GM21737 (cell line): ENCODE data around the gene ANKRD33B.
A peak's percentile ranks its signal among the peaks of the same experiment; 100 is the strongest.

Experiments used
- ATAC-seq: cut with Tn5 transposase; IDR thresholded peaks from one replicate; pipeline ENCODE4 v1.9.1; 2021; ENCODE audit warnings: mild to moderate bottlenecking, moderate library complexity; ENCODE audit not compliant: unreplicated experiment

Gene ANKRD33B

DNA sequence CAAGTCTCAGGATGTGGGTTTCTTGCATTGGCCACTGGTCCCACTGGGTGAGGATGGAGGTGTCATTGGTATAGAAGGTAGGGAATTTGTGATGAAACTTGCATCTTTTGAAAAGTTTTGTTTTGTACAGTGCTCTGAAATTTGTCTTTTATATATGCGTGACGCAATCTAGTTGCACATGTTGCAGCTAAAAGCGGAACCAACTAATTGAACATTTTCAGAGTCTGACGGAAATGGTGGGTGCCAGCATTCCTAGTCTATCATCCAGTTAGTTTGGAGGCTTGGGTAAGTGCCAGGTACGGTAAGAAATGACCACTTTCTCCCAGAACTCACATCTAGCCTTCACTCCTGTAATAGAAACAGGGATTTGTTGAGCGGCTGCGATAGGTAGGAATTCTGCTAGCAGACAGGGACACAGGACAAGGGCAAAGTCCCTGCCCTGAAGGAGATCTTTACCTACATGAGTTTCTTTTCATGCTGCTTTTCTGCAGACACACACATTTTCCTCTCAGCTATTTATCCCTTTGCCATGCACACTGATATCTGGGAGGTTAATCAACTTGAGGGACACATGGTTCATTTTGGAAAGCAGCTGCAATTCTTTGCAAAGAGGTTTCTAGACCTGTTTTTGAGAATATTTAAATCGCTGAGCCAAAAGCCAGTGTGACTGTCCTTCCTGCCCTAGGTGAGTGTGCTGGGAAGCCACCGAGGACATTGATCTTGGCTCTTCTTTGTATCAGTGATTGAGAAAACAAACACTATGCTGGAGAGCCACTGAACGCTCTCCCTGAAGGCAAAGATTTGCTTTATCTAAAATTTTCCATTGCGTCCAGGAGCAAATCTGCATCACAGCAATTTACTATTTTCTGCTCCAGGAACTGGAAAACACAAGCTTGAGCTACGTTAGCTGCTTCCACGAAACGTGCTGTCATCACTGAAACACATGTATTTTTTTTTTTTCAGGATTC lies 107.5 kb downstream of the ANKRD33B start:
- ATAC-seq = no peak

DNA sequence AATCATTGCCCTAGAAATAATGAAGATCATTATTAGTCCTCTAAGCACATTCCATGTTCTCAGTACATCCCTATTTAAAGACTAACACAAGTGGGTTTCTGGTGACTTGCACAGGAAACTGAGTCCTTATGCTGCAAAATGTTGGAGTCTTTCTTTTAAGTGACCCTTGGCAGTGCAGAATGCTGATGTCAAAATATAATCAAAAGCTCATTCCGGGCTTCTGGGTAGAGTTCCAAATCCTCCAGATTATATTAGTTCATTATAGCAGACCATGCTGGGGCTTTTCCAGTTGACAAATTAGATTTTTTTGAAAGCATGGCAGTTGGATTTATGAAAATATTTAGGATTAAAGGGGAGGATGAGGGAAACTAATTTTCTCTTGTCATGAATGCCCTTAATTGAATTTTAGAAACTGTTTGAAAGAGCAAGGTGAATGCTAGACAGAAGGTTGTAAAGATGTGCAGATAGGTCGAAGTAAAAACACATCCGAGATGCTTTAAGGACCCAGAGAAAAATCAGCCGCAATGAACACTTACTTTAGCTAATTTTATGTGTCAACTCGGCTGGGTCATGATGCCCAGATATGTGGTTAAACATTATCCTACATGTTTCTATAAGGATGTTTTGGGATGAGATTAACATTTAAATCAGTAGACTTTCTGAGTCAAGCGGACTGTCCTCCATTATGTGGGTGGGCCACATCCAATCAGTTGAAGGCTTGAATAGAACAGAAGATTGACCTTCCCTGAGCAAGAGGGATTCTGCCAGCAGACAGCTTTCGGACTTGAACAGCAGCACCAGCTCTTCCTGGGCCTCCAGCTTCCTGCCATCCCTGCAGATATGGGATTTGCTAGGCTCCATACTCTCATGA lies 108.5 kb downstream of the ANKRD33B start:
- ATAC-seq = no peak

DNA sequence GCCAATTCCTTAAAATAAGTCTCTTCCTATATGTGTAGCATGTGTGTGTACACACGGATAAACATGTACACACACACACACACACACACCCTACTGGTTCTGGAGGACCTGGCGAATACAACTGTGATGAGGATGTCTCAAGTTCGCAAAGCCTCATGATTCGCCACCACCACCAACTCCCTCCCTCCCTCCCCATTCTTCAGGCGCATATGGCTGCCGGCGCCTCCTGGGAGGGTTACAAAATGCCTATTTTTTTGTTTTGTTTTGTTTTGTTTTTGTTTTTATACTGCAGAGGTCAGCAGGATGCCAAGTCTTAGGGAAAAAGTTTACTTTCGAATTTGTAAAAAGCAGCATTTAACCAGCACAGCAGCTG lies 109.1 kb downstream of the ANKRD33B start:
- ATAC-seq = no peak

DNA sequence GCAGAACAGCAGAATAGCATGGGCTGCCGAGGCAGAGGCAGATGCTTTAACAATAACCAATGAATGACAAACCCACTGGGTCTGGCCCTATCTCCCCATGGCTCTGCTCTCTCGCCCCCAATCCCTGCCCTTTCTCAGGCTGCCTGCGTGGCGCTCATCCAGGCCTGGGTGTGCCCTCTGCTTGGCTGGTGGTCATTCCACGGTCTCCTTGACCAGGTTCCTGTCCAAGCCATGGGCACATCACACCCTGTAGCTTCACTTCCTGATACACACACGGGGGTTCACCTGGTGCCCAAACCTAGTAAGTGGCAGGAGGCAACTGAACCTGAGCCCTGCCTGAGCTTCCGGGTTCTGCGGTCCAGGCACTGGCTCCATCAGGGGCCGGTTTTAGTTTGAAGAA lies 109.5 kb downstream of the ANKRD33B start:
- ATAC-seq = no peak

DNA sequence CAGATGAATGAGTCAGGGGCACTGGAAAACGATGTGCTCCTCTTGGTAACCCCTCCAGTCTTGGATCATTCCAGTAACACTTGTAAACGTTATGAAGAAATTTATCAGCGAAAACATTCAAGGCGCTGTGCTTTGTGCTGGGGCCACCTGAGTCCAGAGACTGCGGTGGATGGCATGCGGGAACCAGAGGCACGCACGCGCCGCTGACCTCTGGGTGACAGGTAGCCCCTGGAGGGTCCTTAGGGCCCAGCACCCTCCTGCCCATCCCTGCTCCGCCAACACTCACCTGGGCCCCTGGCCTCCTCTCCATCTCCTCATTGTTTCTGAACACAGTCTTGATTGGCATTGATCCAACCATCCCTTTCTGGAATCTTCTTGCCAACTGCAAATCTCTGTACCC lies 110.2 kb downstream of the ANKRD33B start:
- ATAC-seq = no peak

DNA sequence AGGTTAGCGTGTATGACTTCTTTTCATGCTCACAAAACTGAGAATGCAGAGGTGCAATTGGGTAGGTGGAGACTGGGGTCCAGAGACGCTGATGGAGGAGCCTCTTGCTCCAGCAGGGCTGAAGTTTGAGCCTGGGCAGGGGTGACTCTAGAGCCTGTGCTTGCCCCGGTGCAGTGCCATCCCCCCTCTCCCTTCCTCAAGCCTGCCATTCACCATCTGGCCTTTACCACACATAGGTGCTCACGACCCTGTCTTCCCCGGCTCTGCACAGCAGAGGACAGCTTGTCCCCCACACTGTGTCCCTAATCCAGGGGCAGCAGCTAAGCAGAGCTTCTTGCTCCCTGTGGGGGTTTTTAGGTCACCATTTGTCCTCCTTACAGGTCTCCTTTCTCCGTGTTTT lies 110.7 kb downstream of the ANKRD33B start:
- ATAC-seq = no peak

DNA sequence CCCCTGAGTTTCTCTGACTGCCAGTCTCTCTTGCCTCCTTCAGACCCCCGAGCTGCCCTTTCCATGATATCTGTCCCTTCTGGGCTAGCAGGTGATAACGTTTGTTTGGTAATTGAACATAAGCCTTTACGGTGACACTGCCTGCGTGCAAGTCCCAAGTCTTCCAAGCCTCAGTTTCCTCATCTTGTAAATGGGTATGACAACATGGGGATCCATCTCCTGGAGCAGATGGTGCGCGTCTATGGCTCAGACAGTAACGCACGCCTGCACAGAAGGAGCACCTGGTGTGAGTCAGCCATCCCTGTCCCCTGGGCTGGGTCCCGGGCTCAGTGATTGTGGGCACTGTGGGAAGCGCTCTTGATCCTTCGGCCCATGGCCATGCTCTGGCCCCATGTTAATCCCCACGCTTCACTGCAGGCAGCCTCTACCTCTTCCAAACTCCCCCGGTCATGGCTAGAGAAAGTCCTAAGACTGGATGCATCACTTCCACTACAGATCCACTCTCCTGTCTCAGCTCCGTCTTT lies 111.4 kb downstream of the ANKRD33B start:
- no peak for ATAC-seq

DNA sequence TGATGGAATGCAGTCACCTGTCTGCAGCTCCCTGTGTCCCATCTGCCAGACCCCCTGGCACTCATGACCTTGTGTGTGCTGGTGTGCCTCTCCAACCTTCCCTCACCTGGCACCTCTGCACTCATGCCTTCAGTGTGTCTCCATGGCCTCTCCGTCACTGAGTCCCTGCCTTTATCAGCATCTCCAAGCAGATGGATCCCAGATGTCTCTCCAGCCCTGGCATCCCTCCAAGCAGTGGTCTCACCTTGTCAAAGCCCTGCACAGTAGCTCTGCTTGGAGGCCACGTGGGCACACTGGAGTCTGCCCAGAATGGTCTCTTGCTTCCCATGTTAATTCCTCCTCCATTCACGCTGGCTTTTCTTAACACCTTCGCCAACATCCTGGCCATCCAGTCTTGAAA lies 112.4 kb downstream of the ANKRD33B start:
- ATAC-seq = no peak

DNA sequence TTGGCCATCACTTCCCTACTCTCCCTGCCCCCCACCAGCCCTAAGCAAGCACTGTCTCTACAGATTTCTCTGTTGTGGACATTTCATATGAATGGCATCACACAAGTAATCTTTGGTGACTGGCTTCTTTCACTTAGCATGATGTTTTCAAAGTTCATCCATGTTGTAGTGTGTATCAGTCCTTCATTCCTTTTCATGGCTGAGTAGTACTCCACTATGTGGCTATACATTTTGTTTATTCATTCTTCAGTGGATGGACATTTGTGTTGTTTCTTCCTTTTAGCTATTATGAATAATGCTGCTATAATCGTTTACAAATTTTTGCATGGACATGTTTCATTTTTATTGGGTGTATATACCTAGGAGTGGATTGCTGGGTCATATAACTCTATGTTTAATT lies 113.1 kb downstream of the ANKRD33B start:
- no peak for ATAC-seq

DNA sequence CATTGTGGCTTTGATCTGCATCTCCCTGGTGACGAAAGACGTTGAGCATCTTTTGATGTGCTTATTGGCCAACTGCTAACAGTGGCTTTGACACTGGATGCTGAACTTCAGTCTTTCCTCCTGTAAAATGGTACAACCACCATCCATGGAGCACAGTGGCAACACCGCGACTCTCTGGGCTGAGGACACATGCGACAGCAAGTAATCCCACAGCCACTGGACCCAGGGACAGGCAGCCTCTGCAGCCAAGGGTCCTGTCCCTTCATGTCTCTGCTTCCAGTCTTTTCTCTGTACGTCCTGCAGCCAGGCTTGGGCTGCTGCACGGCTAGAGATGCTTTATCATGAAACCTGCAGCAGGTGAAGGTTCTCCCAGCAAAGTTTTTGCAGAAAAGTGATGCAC lies 113.7 kb downstream of the ANKRD33B start:
- no peak for ATAC-seq

DNA sequence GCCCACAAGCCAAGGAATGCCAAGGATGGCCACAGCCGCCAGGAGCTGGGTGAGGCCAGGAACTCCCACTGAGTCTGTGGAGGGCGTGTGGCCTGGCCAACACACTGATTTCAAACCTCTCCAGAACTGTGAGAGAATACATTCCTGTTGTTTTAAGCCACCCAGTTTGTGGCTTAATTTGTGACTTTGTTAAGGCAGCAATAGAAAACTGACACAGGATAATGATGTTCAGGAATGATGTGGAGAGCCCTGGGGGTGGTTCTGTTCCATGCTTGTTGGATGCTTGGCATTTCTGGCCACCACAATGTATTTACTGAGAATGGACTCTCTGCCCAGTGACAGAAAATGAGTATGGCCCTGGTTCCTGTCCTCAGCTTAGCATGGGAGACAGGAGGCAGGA lies 114.4 kb downstream of the ANKRD33B start:
- ATAC-seq = no peak

DNA sequence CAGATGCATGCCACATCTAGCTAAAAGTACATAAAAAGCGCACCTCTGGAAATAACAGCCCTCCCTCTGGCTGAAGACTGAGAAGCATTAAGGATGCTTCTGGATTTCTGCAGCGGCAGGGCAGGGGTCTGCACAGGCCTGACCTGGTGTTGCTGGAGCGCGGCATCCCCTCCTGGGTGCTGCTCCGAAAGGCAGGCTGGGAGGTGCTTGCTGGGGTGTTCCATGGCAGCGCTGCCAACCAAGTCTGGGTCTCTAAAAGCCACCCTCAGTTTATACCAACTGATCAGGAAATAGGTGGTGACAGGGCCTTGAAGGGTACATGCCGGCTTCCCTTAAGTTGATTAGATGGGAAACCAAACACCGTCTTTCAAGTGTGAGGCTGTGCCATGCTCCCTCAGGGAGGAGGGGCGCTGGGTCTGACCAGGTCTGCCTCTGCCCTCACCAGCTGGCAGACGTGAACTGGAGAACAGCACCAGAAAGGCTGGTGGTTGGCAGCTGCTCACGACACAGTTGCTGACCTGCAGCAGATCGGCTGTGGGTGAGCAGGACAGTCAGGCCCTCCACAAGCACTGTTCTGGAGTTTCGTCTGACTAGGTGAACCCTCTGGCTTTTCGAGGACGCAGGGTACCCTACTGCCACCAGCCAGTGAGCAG lies 115.6 kb downstream of the ANKRD33B start:
- no peak for ATAC-seq

DNA sequence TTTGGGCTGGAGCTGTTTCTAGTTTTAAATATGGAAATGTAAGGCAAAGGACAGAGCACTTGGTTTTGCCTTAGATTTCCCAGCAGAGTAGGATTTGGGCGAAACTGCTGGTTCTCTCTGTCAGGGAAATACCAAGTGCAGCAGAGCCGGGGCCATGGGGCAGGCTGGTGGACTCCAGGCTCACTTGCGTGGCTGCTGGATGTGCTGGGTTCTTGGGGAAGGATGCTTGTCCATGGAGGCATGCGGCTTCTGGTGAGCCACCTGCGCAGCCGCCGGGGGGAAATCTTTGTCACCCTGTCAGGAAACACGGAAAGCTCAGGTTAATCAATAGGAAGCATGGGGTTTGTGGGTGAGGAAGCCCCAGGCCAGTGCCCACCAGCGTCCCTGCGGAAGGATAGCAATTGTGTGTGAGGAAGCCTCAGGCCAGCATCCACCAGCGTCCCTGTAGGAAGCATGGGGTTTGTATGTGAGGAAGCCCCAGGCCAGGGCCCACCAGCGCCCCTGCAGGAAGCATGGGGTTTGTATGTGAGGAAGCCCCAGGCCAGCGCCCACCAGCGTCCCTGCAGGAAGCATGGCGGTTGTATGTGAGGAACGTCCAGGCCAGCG lies 117.1 kb downstream of the ANKRD33B start:
- no peak for ATAC-seq

DNA sequence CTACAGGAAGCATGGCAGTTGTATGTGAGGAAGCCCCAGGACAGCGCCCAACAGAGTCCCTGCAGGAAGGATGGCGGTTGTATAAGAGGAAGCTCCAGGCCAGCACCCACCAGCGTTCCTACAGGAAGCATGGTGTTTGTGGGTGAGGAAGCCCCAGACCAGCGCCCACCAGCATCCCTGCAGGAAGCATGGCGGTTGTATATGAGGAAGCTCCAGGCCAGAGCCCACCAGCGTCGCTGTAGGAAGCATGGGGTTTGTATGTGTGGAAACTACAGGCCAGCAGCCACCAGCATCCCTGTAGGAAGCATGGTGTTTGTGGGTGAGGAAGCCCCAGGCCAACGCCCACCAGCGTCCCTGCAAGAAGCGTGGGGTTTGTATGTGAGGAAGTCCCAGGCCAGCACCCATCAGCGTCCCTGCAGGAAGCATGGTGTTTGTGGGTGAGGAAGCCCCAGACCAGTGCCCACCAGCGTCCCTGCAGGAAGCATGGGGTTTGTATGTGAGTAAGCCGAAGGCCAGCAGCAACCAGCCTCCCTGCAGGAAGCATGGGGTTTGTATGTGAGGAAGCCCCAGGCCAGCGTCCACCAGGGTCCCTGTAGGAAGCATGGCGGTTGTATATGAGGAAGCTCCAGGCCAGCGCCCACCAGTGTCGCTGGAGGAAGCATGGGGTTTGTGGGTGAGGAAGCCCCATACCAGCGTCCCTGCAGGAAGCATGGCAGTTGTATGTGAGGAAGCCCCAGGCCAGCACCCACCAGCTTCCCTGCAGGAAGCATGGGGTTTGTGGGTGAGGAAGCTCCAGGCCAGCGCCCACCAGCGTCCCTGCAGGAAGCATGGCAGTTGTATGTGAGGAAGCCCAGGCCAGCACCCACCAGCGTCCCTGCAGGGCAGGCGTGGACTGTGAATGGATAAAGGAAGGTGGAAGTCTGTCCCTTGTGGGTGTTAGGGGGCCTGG lies 118.1 kb downstream of the ANKRD33B start:
- no peak for ATAC-seq

DNA sequence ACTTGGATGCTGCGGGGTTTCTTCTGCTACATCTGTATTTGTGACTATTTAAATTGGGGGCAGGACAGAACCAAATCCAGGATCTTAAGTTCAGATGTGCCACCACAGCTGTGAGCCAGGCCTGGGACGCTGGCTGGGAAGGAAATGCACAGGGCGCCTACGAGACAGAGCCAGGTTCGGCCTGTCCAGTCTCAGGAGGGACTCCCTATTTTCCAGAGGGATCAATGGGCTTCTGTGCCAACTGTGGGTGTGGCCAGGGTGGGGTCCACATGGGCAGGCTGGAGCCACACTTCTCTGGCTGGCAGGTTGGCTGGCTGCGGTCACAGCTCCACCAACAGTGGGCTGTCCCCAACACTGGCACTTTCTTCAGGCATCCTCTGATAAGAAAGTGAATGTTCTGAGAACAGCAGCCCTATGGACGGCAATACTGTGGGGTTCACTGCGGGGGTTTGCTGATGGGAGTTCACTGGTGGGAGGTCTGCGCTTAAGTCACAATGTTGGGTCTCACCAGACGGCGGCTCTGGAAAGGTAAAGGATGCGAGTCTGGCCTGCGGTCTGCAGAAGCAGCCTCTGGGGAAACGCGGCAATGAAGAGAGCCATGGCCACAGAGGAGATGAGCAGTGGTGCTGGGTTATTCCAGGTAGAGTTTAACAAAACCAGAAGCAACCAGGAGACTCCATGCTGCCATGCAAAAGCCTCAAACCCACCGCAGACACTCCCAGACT lies 119.1 kb downstream of the ANKRD33B start:
- ATAC-seq = no peak

DNA sequence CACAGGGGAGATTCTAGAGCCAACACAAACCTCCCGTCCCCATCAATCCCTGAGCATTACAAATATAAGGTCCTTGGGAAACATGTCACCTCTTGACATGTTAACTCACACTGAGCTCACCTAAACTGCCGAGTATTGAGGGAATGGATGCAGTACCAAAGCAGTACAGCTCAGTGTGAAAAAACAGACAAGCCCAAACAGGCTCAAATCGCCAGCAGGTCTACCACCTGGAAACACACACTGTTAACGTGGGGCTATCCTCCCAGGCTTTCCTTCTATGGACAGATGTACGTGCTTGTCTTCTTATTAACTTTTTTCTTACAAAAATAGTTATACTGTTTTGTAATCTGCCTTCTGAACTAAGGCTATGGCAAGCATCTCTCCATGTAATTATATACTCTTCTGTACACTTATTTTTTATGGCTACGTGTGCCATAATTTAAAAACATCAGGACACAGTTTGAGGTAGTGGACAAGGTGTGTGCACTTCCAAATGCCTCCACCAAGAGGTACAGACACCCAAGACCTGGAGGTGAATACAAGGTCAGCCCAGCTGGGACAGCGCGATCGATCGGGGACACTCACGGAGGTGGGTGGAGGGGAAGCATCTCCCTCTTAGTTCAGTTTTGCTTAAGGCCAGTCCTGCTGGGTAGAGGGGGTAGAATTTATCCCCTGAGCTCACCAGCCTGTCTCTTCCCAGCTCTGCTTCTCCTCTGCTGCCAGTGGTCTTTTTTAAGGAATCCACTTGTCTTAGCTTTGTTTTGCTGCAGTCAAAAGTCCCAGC lies 120.6 kb downstream of the ANKRD33B start:
- ATAC-seq = peak; percentile 30

DNA sequence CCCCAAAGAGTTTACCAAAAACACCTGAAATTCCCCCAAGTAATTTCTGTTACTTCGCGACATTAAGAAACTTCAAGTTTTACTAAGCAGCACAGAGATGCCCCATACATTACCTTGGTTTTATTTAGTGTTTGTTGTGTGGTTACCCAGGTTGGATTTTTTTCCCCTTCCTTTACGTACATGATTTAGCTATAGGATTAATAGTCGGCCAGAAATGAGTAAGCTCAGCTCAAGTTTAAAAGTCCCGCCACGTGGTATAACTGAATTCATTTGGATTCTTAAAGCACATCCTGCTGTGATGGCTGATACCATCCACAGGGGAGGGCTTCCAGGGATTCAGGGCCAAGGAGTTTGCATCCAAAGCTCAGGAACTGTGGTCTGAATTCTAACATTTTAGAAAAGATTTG lies 121.2 kb downstream of the ANKRD33B start:
- ATAC-seq = peak; percentile 55

DNA sequence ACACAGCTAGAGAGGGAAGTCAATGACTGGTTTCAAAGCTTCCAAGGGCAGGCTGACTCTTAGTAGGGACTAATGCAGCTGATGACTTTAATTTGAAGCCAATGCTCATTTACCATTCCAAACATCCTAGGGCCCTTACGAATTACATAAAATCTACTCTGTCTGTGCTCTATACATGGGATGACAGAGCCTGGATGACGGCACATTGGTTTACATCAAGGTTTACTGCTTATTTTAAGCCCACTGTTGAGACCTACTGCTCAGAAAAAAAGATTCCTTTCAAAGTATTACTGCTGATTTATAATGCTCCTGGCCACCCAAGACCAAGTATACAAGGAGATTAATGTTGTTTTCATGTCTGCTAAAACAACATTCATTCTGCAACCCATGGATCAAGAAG lies 123.0 kb downstream of the ANKRD33B start:
- no peak for ATAC-seq
